Fibroblast of villous mesenchyme (primary cell): ENCODE data around the gene NPM3. TPM values are rescaled to one million over a fixed set of nuclear protein-coding genes. Genes with fewer than 3 reads are reported as not detected.

Source experiments
- DNase-seq: peaks from one replicate; pipeline ENCODE4 v3.0.0-alpha.2; 2010; ENCODE audit warnings: low read depth
- H3K4me3 ChIP-seq: 2 replicates; pipeline ENCODE4 v1.5.1; 2011; ENCODE audit warnings: low read depth, mild to moderate bottlenecking, low read length
- total RNA-seq: library from RNA; depleted of rRNA; stranded (reverse); fragments of >200 nt; gene quantifications from 2 replicates; pipeline ENCODE4 v1.2.3, GENCODE V29; 2012
- TF ChIP-seq, protein P1 (sequence below): IDR thresholded peaks from 2 replicates; pipeline ENCODE4 v1.5.1; 2012; ENCODE audit warnings: low read depth, mild to moderate bottlenecking, low read length; ENCODE audit not compliant: insufficient read depth

Gene NPM3
- total RNA-seq, 1 donor: 63.5 TPM

DNA sequence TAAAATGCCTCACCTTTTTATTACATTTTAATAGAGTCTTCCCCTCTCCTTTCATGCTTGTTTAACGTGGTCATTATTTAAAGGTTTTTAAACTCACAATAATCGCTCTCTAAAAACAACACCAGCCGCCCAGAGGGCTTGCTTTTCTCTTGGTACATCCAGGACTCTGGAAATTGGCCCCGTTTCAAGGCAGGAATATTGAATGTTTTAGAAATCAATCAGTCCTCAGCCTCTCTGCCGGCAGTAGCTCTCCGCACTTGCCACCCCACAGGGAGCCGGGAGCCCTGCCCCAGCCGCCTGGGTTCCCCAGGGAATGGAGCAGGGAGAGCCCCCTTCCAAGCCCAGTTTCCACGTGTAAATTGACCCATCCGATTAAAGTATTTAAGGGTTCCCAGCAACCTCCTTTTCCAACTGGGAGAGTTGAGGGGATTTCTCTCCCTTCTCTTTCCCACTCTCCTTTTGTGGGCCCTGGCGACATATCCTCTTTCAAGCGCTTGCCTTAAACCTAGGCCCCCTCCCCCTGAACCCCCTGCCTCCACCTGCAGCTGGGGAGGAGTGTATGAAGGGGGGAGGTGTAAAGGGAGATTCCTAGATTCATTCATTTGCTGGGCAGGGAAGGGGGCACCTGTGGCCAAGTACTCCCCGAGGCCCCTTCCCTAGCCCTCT, 9.2 kb downstream of the NPM3 start:
- TF ChIP-seq, protein P1, sequence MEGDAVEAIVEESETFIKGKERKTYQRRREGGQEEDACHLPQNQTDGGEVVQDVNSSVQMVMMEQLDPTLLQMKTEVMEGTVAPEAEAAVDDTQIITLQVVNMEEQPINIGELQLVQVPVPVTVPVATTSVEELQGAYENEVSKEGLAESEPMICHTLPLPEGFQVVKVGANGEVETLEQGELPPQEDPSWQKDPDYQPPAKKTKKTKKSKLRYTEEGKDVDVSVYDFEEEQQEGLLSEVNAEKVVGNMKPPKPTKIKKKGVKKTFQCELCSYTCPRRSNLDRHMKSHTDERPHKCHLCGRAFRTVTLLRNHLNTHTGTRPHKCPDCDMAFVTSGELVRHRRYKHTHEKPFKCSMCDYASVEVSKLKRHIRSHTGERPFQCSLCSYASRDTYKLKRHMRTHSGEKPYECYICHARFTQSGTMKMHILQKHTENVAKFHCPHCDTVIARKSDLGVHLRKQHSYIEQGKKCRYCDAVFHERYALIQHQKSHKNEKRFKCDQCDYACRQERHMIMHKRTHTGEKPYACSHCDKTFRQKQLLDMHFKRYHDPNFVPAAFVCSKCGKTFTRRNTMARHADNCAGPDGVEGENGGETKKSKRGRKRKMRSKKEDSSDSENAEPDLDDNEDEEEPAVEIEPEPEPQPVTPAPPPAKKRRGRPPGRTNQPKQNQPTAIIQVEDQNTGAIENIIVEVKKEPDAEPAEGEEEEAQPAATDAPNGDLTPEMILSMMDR: no peak
- no peak overlapping the region for H3K4me3 ChIP-seq
- no peak for DNase-seq

DNA sequence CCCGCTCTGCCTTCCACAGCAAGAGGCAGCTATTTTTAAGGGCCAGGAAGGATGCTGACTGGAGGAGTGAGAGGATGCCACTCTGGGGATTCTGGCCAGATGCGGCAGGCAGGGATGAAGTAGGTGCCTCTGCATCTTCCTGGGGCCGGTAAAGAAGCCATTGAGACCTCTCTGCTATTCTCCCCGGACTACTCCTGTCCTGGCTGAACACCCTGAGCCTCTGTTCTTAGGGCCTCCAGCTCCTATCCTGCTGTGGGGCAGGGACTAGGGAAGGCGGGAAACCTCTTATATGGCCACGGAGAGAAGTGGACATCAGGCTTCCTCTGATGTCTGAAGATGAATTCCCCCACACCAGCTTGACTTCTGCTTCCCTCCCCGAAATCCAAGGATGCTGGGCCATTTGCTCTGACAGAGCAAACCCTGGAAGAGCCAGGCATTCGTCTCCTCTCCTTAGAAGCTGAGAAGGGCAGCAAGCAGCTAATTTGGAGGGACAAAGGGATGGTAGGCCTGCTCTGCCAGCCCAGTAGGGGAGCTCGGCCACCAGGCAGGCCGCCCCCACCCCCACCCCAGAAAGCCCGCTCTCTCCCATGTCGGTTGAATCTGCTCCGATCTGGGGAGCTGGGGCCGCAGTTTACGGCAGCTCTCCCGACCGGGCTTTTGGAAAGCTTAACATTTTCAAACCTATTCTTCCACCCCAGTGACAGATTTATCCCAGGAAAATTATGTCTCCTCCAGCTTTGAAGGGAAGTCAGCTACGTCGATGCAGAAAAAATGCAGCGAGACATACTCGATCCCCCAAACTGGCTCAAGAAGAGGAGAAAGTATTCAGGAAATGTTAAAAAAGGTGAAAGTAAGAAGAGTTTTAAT, 10.1 kb downstream of the NPM3 start:
- no peak for DNase-seq
- TF ChIP-seq, protein P1: no peak
- no peak overlapping the region for H3K4me3 ChIP-seq

DNA sequence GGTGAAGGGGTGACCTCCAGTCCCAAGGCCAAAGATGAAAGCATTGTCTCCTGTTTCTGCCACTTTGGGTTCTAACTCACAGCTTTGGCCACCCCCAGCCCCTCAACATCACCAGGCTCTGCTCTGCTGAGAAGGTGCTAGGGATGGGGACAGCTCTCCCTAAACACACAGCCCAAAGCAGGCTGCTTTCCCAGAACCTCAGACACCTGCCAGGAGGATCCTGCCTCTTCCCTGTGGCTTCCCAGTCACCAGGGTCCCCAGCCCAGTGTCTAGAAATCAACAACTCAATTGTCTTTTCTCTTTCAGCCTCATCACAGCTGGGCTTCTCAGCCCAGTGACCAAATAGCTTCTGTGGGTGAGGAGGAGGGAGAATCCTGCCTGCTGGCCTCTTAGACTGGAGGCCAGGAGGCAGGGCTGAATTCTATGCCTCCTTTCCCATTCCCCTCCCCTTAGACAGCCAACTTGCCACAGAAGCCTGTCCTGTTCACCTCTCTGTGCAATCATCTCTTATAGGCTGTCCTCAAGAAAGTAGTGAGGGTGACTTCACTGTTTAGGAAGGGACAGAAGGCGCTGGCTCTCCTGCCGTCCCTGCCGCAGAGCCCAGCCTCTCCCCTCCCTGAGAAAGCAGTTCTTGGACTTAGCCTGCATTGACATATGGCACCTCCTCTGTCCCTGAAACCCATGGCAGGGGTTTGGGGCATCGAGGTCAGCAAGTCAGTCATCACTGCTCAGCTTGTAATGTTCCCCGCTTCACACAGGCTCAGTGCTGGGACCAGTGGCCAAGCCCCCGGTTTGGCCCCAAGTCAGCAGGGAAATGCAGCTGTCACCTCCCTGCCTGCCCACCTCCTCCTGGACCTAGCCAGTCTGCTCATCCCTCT, 11.0 kb downstream of the NPM3 start:
- no peak overlapping the region for H3K4me3 ChIP-seq
- no peak for DNase-seq
- TF ChIP-seq, protein P1: no peak

DNA sequence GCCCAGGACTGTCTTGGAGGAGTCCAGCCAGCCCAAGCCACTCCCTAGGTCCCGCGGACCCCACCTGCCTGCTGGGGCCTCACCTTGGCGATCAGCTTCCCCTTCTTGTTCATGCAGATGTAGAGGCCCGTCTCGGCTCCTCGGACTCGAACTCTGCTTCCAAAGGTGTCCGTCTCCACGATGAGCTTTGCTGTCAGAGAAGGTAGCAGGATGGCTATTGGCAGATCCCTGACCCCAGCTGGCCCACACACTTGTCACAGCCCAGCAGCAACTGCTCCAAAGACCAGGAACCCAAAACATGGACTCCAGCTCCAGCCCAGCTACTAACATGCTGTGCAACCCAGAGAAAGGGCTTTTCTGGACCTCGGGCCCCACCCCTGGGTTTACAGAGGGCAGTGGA, 11.9 kb downstream of the NPM3 start:
- TF ChIP-seq, protein P1: no peak

DNA sequence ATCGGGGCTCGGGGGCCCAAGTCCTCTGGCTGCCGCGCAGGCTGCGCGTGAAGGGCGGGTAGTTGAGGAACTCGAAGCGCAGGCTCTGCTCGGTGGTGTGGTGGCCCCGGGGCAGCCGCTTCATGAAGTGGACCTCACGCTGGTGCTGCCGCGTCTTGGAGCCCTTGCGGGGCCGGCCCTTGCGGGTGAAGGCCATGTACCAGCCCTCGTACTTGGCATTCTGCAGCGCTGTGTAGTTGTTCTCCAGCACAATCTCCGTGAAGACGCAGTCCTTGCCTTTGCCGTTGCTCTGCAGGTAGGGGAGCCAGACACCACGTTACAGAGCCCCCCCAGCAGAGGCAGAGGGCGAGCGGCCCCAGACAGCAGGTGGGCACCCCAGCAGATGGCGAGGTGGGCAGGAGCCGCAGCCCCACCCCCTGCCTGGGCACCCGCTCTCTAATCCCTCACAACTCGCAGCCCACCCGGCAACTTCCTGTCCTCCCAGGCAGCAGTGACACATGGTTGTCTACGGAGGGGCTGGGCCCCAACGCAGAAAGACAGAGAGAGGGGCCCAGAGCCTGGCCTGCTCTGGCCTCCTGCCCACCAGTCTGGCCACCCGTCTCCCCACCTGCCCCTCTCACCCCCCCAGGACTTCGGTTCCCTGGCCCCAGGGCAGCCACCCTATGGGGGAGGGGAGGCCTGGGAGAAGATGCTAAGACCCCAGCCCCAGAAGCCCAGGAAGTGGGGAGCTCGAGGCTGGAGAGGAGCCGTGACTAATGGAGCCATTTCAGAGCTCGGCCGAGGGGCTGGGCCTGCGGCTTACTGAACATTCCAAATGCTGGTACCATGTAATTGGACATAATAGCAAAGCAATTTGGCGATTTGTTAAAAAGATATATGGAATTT, 12.7 kb downstream of the NPM3 start:
- TF ChIP-seq, protein P1: no peak
- no peak overlapping the region for H3K4me3 ChIP-seq
- no peak for DNase-seq

More for the DNA sequence above, 11.9 kb downstream of the NPM3 start:
- no peak for DNase-seq
- no peak overlapping the region for H3K4me3 ChIP-seq

DNA sequence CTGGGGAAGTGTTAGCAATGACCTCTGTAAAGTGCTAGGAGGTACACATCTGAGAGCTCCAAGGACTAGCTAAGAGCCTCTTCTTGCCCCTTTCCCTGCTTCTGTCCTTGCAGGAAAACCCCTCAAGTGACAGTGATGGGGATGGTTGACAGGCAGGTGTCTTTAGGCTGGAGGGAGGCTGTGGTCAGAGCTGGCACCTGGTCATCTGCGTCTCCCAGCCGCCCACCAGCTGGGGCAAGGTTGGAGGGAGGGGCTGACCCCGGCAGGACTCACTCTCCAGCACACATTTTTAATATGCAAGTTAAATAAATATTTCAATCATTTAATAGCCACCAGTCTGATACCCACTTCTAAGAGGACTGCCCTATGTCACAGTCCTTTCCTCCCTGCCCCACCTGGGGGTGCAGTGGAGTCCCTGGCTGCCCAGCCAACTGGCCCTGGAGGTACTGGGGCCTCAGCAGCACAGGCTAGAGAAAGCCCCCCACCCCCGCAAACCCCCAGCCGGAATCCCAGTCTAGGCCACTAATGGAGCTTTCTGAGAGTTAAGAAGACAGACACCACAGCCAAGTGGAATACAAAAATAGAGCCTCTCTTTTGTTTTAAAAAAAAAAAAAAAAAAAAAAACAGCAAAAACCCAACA, 13.6 kb downstream of the NPM3 start:
- DNase-seq: no peak
- TF ChIP-seq, protein P1: no peak

More for the DNA sequence above, 13.6 kb downstream of the NPM3 start:
- H3K4me3 ChIP-seq: no peak overlapping the region
